ENCODE data around the gene DAB1.

DAB1 gene

DNA sequence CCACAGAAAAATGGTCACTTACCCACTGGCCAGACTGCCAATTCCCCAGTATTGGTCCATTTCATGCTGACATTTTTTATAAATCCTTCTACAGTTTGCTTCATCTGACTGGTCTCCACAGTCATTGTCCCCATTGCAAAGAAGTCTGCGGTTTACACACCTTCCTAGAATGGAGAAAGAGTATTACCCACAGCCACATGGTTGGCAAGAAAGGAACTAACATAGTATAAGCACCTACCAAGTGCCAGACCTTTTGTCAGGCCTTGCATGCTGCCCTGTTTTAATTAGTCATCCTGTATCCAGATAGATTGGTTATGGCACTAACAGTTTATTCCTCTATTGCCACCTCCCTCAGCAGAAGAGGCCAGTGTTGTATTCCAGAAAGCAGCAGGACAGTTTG, 469.2 kb downstream of the DAB1 start:
- Histone ChIP-seq H3K4me3 (replicated peaks; ENCODE audit: low read depth, low read length) (no peak overlapping the region), H3K27me3 (replicated peaks; ENCODE audit: control insufficient read depth, insufficient read depth, low read length) (no peaks in the 10 kb centered on the region; the same call in 1 of the 2 replicates)

GRCh38 chr1:56953386-56953785, 470.5 kb downstream of the DAB1 start:
- H3K36me3 ChIP-seq (ENCODE audit: control insufficient read depth, insufficient read depth, low read length): no peaks in the 10 kb centered on the region
- DNase-seq (ENCODE audit: extremely low read depth, insufficient read length): no peak
- no peak overlapping the region for H3K4me3 ChIP-seq (replicated peaks; ENCODE audit: low read depth, low read length)
- TF ChIP-seq, protein P1, sequence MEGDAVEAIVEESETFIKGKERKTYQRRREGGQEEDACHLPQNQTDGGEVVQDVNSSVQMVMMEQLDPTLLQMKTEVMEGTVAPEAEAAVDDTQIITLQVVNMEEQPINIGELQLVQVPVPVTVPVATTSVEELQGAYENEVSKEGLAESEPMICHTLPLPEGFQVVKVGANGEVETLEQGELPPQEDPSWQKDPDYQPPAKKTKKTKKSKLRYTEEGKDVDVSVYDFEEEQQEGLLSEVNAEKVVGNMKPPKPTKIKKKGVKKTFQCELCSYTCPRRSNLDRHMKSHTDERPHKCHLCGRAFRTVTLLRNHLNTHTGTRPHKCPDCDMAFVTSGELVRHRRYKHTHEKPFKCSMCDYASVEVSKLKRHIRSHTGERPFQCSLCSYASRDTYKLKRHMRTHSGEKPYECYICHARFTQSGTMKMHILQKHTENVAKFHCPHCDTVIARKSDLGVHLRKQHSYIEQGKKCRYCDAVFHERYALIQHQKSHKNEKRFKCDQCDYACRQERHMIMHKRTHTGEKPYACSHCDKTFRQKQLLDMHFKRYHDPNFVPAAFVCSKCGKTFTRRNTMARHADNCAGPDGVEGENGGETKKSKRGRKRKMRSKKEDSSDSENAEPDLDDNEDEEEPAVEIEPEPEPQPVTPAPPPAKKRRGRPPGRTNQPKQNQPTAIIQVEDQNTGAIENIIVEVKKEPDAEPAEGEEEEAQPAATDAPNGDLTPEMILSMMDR (IDR thresholded peaks at IDR 0.05; ENCODE audit: insufficient read depth, low read length, poor library complexity, severe bottlenecking): no peak
- H3K27me3 ChIP-seq (replicated peaks; ENCODE audit: control insufficient read depth, insufficient read depth, low read length): no peaks in the 10 kb centered on the region; the same call in 1 of the 2 replicates

More for the DNA sequence above, 469.2 kb downstream of the DAB1 start:
- no peak for DNase-seq (ENCODE audit: extremely low read depth, insufficient read length)
- TF ChIP-seq, protein P1 (IDR thresholded peaks at IDR 0.05; ENCODE audit: insufficient read depth, low read length, poor library complexity, severe bottlenecking): no peak
- no peaks in the 10 kb centered on the region for H3K36me3 ChIP-seq (ENCODE audit: control insufficient read depth, insufficient read depth, low read length)

DNA sequence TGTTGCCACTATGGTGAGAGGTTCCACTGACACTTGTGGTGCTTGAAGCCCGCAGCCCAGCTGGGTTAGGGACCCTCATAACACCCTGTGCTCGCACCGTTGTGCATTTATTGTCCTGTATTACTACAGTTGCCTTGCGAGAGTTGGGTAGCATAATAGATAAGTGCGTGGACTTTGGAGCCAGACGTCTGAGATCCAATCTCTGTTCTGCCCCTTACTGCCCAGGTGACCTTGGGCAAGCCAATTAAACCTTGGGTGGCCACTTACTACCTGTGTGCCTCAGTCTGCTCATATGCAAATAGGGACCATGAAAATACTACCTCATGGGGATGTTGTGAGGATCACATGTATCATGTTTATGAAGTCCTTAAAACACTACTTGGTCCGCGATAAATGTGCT, 471.4 kb downstream of the DAB1 start:
- Histone ChIP-seq H3K36me3 (ENCODE audit: control insufficient read depth, insufficient read depth, low read length) (no peaks in the 10 kb centered on the region), H3K27me3 (replicated peaks; ENCODE audit: control insufficient read depth, insufficient read depth, low read length) (no peaks in the 10 kb centered on the region; the same call in 1 of the 2 replicates), H3K4me3 (replicated peaks; ENCODE audit: low read depth, low read length) (no peak overlapping the region)
- TF ChIP-seq, protein P1 (IDR thresholded peaks at IDR 0.05; ENCODE audit: insufficient read depth, low read length, poor library complexity, severe bottlenecking): no peak
- DNase-seq (ENCODE audit: extremely low read depth, insufficient read length): no peak

DNA sequence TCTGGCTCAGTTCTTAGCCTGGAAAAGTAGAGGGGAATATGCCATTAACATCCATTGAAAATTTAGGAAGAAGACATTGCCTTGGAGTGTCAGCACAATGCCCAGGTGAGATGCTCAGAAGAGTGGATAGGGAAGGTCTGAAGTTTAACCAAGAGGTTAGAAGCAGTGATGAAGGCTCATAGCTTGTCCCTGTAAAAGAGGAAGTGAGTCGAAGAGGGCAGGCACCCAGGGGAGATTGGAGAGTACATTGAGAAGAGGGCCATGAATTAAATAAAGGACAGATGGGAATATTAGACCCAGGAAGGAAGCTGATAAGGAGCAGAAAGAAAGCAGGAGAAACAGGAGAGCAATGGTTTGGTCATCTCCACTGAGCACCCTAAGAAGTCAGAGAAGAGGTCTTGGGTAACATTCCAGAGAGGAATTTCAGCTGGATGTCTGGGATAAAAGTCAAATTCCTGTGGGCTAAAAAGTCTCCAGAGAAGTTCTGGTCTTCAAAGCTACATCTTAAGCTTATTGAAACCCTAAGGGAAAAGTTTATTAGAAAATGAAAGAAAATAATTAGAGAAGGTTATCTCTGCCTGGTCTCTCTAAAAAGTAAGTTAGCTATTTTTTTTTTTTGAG, 475.3 kb downstream of the DAB1 start:
- Histone ChIP-seq H3K36me3 (ENCODE audit: control insufficient read depth, insufficient read depth, low read length) (no peaks in the 10 kb centered on the region), H3K27me3 (replicated peaks; ENCODE audit: control insufficient read depth, insufficient read depth, low read length) (no peaks in the 10 kb centered on the region; the same call in 1 of the 2 replicates), H3K4me3 (replicated peaks; ENCODE audit: low read depth, low read length) (no peak overlapping the region)
- DNase-seq (ENCODE audit: extremely low read depth, insufficient read length): no peak
- TF ChIP-seq, protein P1 (IDR thresholded peaks at IDR 0.05; ENCODE audit: insufficient read depth, low read length, poor library complexity, severe bottlenecking): no peak

Data from GM06990 (cell line).